ENCODE results near the gene GRIK4.
A peak's percentile ranks its signal among the peaks of the same experiment; 100 is the strongest.

The GRIK4 gene

GRCh38 chr11:120867024-120867423 is 355.5 kb downstream of the GRIK4 start:
- no peak for DNase-seq

- no peak for DNase-seq
Observed at GRCh38 chr11:120867531-120867930, 356.0 kb downstream of the GRIK4 start.

- DNase-seq, result no peak
Observed at GRCh38 chr11:120867988-120868387, 356.4 kb downstream of the GRIK4 start.

- DNase-seq, result no peak
Observed at GRCh38 chr11:120869097-120869496, 357.5 kb downstream of the GRIK4 start.

GRCh38 chr11:120869516-120870011 is 358.0 kb downstream of the GRIK4 start:
- DNase-seq, result no peak

- no peak for DNase-seq
Observed at GRCh38 chr11:120871194-120871593, 359.6 kb downstream of the GRIK4 start.

- DNase-seq, result no peak
Observed at GRCh38 chr11:120871924-120872323, 360.4 kb downstream of the GRIK4 start.

GRCh38 chr11:120873966-120874735 is 362.6 kb downstream of the GRIK4 start:
- peak; percentile 9 for DNase-seq

GRCh38 chr11:120875986-120876385 is 364.4 kb downstream of the GRIK4 start:
- DNase-seq, result no peak

- DNase-seq, result peak; percentile 98
Observed at GRCh38 chr11:120877746-120878365, 366.3 kb downstream of the GRIK4 start.

- DNase-seq, result no peak
Observed at GRCh38 chr11:120878781-120879180, 367.2 kb downstream of the GRIK4 start.

- no peak for DNase-seq
Observed at GRCh38 chr11:120880498-120881175, 369.1 kb downstream of the GRIK4 start.

- DNase-seq, result no peak
Observed at GRCh38 chr11:120881596-120881995, 370.0 kb downstream of the GRIK4 start.

- DNase-seq, result no peak
Observed at GRCh38 chr11:120882175-120882574, 370.6 kb downstream of the GRIK4 start.

GRCh38 chr11:120883404-120884080 is 372.0 kb downstream of the GRIK4 start:
- peak; percentile 30 for DNase-seq

- no peak for DNase-seq
Observed at GRCh38 chr11:120884154-120885020, 372.8 kb downstream of the GRIK4 start.

GRCh38 chr11:120890609-120891320 is 379.2 kb downstream of the GRIK4 start:
- DNase-seq, result peak; percentile 25

GRCh38 chr11:120893440-120894201 is 382.1 kb downstream of the GRIK4 start:
- DNase-seq, result no peak

GRCh38 chr11:120894202-120894985 is 382.8 kb downstream of the GRIK4 start:
- DNase-seq, result peak; percentile 29

- no peak for DNase-seq
Observed at GRCh38 chr11:120896687-120897086, 385.1 kb downstream of the GRIK4 start.
